ENCODE data around the gene ASB2.

DNA sequence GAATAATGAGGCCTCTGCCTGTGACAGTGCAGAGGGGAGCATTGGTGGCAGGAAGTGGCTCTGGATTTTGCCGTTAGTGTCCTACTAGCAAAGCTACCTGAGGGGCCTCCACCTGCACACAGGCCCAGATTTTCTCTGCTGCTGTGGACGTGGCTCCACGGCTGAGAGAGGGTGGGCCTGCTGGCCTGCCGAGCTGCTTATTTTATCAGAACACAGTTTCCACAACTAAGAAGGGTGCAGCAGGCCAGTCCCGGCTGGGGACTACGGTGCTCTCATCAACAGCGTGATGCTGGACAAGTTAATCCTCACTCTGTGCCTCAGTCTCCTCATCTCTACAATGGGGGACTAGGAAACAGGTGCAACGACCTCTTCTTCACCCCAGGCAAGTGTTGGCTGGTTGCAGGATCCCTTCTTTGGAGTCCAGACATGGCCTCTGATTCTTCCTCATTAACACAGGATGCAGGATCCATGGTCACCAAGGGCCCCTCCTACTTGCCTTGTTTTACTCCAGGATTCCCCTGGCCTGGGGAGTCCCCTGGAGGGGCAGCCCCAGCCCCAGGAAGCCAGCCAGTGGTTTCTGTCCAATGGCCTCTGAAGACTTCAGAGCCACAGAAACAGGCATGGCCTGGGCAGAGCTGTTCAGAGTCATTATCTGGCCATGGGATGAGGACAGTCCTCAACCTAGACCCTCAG, 45.9 kb downstream of the ASB2 start:
- TF ChIP-seq, protein P1, sequence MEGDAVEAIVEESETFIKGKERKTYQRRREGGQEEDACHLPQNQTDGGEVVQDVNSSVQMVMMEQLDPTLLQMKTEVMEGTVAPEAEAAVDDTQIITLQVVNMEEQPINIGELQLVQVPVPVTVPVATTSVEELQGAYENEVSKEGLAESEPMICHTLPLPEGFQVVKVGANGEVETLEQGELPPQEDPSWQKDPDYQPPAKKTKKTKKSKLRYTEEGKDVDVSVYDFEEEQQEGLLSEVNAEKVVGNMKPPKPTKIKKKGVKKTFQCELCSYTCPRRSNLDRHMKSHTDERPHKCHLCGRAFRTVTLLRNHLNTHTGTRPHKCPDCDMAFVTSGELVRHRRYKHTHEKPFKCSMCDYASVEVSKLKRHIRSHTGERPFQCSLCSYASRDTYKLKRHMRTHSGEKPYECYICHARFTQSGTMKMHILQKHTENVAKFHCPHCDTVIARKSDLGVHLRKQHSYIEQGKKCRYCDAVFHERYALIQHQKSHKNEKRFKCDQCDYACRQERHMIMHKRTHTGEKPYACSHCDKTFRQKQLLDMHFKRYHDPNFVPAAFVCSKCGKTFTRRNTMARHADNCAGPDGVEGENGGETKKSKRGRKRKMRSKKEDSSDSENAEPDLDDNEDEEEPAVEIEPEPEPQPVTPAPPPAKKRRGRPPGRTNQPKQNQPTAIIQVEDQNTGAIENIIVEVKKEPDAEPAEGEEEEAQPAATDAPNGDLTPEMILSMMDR (IDR thresholded peaks at IDR 0.05) = no peak
- no peak for TF ChIP-seq EP300 (IDR thresholded peaks at IDR 0.05)
- TF ChIP-seq POLR2AphosphoS5 (IDR thresholded peaks at IDR 0.05) = no peak
